ACC112 (cell line): ENCODE results near the gene SSU72.
"Not testable (repeated sequence)": the region's sequence is repeated elsewhere in the genome, so short reads cannot be mapped to it uniquely, and the experiment has no call there.

ENCODE experiments used
- H2AFZ ChIP-seq: fragments of 200-600 bp; sonication (generic); one replicate; pipeline ENCODE4 v1.6.0; 2017; ENCODE audit warnings: antibody characterized with exemption, low read length; ENCODE audit not compliant: unreplicated experiment
- H3K27ac ChIP-seq: fragments of 200-600 bp; sonication (generic); 2 replicates; pipeline ENCODE4 v1.5.1; 2014; ENCODE audit warnings: low read depth, mild to moderate bottlenecking, antibody characterized with exemption, low read length, moderate library complexity
- H3K27me3 ChIP-seq: fragments of 200-600 bp; sonication (generic); 2 replicates; pipeline ENCODE4 v1.6.1; 2014; ENCODE audit warnings: mild to moderate bottlenecking, antibody characterized with exemption, low read length, moderate library complexity, mixed read lengths; ENCODE audit not compliant: insufficient read depth
- H3K36me3 ChIP-seq: fragments of 200-600 bp; sonication (generic); 2 replicates; pipeline ENCODE4 v1.6.1; 2016; ENCODE audit warnings: mild to moderate bottlenecking, antibody characterized with exemption, low read length, moderate library complexity, mixed read lengths; ENCODE audit not compliant: insufficient read depth
- H3K4me1 ChIP-seq: fragments of 200-600 bp; sonication (generic); one replicate; pipeline ENCODE4 v1.6.1; 2016; ENCODE audit warnings: low read length, mixed read lengths; ENCODE audit not compliant: insufficient read depth, unreplicated experiment, control insufficient read depth
- H3K4me3 ChIP-seq: fragments of 200-600 bp; sonication (generic); 2 replicates; pipeline ENCODE4 v1.5.1; 2014; ENCODE audit warnings: mild to moderate bottlenecking, low read depth, low read length
- H3K79me2 ChIP-seq: fragments of 200-600 bp; sonication (generic); one replicate; pipeline ENCODE4 v1.6.0; 2016; ENCODE audit warnings: low read length; ENCODE audit not compliant: control insufficient read depth, unreplicated experiment, insufficient read depth

Gene SSU72

DNA sequence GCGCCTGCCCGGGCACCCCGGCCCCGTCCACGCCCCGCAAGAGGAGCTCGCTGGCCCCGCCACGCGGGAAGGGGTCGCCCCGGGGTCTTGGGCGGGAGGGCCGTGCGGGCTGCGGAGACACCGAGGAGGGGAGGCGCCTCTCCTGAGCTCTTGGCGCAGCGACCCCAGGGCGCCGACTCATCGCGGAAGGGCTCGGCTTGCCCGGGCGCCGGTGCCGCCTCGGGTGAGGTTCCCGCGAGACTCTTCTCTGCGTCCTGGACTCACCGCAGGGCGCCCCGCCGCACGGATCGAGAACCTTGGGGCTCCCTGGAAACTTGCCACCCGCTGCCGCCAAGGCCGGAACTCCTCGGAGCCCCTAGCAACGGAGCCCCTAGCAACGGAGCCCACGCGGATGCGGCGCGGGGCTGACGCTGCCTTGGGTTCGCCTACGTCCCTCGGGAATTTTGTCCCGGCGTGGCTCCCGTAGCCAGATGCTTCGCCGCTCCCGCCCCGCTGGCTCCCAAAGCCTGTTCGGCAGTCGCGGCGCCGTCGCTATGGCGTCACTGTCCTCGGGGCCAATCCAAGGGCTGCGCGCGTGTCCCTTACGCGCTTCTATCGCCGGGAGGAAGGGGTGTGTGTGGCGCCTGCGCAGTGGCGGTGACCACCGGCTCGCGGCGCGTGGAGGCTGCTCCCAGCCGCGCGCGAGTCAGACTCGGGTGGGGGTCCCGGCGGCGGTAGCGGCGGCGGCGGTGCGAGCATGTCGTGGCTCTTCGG, 63.0 kb downstream of the SSU72 start, which contains the start of gene ATAD3A:
Gene ATAD3A (plus strand): TSS at position 630 of the 753 bp plus-strand sequence. CDS start 107 bp downstream, at position 737.
- H3K27me3 ChIP-seq = no peaks in the 10 kb centered on the region
- peak within 1 kb of the TSS; percentile 82 for H2AFZ ChIP-seq
- peaks cover 25% of the 10 kb centered on the region for H3K79me2 ChIP-seq

DNA sequence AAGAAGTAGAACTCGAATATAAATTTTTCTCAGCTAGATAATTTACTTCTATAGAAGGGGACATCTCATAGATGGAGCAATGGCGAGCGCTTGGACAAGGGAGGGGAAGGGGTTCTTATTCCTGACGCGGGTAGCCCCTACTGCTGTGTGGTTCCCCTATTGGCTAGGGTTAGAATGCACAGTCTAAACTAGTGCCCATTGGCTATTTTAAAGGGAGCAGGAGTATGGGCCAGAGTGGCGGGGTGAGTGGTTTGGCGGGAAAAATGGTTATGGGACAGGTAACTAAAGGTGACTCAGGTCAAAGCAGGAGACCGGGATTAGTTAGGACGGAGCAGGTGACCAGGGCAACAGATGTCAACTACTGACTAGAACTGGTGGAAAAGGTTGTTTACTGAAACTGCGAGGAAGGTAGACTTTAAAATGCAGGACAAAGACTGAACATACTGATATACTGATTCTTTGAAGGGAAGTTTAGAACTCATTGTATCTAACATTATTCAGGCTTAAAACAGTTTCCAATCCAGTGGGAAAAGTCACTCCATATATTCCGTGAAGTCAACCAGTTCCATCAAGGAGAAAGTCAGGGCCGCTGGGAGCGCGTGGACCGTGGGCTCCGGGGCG, 63.6 kb downstream of the SSU72 start:
- Histone ChIP-seq H3K27ac (peak overlapping the region; percentile 86), H3K4me1 (no peaks in the 10 kb centered on the region), H2AFZ (peak overlapping the region; percentile 82), H3K36me3 (peaks cover 3% of the 10 kb centered on the region; the same call in 1 of the 2 replicates), H3K27me3 (no peaks in the 10 kb centered on the region), H3K79me2 (peaks cover 25% of the 10 kb centered on the region), H3K4me3 (peak overlapping the region; percentile 90)

More for the DNA sequence above, 63.0 kb downstream of the SSU72 start, which contains the start of gene ATAD3A:
- peak within 1 kb of the TSS; percentile 90 for H3K4me3 ChIP-seq
- H3K36me3 ChIP-seq = peaks cover 3% of the 10 kb centered on the region; the same call in 1 of the 2 replicates
- peak within 1 kb of the TSS; percentile 86 for H3K27ac ChIP-seq
- no peaks in the 10 kb centered on the region for H3K4me1 ChIP-seq

DNA sequence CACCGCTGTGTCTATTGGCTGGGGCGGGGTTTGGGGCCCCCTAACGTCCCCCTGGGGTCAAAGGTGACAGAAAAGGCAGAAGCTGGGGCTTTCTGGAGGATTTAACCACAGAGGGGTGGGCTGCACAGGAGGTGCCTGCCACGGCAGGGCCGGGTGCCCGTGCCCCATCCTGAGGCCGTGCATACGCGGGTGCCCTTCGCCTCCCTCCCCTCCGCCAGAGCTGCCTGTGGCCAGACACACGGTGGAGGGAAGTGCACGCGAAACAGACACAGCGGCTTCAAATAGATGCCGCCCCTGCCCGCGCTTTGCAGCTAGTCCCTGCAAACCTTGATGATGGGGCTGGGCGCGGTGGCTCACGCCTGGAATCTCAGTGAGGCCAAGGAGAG, 65.2 kb downstream of the SSU72 start:
- H3K4me3 ChIP-seq, H3K27ac ChIP-seq, H3K27me3 ChIP-seq, H3K4me1 ChIP-seq, H3K36me3 ChIP-seq, H2AFZ ChIP-seq: not testable (repeated sequence)
- peaks cover 14% of the 10 kb centered on the region for H3K79me2 ChIP-seq

DNA sequence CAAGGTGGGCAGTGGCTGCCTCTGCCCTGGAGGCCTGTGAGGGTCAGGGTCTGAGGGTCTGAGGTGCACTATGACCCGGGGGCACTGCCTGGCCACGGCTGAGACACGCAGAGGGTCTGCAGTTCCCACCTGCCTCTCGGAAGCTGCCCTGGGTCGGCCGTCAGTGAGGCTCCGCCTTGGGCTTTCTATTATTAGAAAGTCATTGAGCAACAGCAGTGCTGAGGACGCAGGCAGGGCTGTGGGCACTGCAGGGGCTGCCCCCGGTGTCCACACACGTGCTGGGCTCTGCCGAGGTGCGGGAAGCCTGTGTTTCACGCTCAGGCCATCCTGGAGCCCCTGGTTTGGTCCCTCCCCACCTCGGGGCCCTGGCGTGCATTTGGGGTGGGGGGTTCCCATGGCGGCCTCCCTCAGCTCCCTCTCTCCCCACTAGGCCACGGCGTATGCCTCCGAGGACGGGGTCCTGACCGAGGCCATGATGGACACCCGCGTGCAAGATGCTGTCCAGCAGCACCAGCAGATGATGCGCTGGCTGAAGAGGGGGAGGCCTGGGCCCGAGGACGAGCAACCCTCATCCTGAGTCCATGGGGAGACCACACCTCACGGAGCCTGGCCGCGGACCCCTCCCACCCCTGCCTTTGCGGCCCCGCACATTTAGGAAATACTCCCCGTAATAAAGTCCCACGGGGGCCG, 65.7 kb downstream of the SSU72 start:
- not testable (repeated sequence) for H3K36me3 ChIP-seq, H3K4me3 ChIP-seq, H3K27me3 ChIP-seq, H3K79me2 ChIP-seq, H2AFZ ChIP-seq, H3K4me1 ChIP-seq, H3K27ac ChIP-seq

DNA sequence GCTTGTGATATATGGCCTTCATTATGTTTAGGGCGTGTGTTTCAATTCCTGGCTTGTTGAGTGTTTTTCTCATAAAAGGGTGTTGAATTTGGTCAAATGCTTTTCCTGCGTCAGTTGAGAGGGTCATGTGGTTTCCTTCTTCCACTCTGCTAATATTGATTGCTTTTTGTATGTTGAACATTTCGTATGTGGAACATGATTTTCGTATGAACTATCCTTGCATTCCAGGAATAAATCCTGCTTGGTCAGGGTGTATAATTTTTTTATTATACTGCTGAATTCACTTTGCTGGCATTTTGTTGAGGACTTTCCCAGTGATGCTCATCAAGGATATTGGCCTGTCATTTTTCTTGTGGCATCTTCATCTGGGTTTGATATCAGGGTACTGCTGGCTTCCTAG, 67.4 kb downstream of the SSU72 start:
- no peak overlapping the region for H3K27ac ChIP-seq
- no peaks in the 10 kb centered on the region for H3K79me2 ChIP-seq
- H2AFZ ChIP-seq = no peak overlapping the region
- no peak overlapping the region for H3K4me3 ChIP-seq
- H3K36me3 ChIP-seq = no peaks in the 10 kb centered on the region
- no peaks in the 10 kb centered on the region for H3K4me1 ChIP-seq
- H3K27me3 ChIP-seq = no peaks in the 10 kb centered on the region

DNA sequence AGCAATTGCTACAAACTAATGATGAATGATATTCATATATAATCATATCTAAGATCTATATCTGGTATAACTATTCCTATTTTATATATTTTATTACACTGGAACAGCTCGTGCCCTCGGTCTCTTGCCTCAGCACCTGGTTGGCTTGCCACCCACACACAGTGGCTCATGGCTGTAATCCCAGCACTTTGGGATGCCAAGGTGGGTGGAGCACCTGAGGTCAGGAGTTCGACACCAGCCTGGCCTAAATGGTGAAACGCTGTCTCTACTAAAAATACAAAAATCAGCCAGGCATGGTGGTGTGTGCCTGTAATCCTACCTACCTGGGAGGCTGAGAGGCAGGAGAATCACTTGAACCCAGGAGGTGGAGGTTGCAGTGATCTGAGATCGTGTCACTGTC, 68.9 kb downstream of the SSU72 start:
- H3K4me1 ChIP-seq, H2AFZ ChIP-seq, H3K4me3 ChIP-seq, H3K27me3 ChIP-seq, H3K79me2 ChIP-seq, H3K36me3 ChIP-seq, H3K27ac ChIP-seq: not testable (repeated sequence)

DNA sequence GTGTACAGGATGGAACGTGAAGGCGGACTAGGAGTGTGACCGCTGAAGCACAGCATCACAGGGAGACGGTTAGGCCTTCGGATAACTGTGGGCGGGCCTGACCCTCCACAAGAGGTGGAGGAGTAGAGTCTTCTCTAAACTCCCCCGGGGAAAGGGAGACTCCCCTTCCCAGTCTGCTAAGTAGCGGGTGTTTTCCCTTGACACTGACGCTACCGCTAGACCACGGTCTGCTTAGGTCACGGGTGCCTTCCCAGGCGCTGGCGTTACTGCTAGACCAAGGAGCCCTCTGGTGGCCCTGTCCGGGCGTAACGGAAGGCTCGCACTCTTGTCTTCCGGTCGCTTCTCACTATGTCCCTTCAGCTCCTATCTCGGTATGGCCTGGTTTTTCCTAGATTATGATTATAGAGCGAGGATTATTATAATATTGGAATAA, 69.3 kb downstream of the SSU72 start:
- H3K27ac ChIP-seq = peak overlapping the region; percentile 24; the same call in 1 of the 2 replicates
- H3K4me3 ChIP-seq, H2AFZ ChIP-seq: not testable (repeated sequence)

DNA sequence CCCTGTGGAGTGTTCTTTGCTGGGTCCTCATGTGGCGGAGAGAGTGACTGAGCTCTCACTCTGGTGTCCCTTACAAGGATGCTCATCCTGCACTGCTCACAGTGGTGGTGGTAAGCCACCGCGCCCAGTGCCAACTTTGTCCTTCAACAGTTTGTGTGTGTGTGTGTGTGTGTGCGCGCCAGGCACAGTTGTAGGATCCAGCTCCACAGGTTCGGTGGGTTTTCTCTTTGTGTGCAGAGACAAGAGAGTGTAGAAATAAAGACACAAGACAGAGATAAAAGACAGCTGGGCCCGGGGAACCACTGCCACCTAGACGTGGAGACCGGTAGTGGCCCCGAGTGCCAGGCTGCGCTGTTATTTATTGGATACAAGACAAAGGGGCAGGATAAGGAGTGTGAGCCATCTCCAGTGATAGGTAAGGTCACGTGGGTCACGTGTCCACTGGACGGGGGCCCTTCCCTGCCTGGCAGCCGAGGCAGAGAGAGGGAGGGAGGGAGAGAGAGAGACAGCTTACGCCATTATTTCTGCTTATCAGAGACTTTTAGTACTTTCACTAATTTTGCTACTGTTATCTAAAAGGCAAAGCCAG, 69.8 kb downstream of the SSU72 start:
- not testable (repeated sequence) for H2AFZ ChIP-seq, H3K36me3 ChIP-seq, H3K79me2 ChIP-seq, H3K27me3 ChIP-seq, H3K4me3 ChIP-seq, H3K4me1 ChIP-seq
- H3K27ac ChIP-seq = peak overlapping the region; percentile 24; the same call in 1 of the 2 replicates

More for the DNA sequence above, 69.3 kb downstream of the SSU72 start:
- H3K4me1 ChIP-seq, H3K79me2 ChIP-seq, H3K36me3 ChIP-seq, H3K27me3 ChIP-seq: not testable (repeated sequence)

DNA sequence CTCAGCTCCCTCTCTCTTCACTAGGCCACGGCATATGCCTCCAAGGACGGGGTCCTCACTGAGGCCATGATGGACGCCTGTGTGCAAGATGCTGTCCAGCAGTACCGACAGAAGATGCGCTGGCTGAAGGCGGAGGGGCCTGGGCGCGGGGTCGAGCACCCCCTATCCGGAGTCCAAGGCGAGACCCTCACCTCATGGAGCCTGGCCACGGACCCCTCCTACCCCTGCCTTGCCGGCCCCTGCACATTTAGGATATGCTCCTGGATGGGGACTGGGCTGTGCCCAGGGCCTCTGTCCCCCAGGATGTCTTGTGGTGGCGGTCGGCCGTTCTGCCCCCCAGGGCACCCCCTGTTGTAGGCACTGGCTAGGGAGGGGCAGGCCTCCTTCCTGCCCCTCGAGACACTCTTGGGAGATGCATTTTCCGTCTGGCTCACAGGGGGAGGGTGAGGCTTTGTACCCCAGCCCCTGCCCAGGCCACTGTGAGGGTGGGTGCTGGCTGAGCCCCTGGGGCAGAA, 79.1 kb downstream of the SSU72 start:
- not testable (repeated sequence) for H3K4me3 ChIP-seq, H3K79me2 ChIP-seq, H2AFZ ChIP-seq, H3K27ac ChIP-seq, H3K27me3 ChIP-seq, H3K4me1 ChIP-seq
- H3K36me3 ChIP-seq = peaks cover 26% of the 10 kb centered on the region

DNA sequence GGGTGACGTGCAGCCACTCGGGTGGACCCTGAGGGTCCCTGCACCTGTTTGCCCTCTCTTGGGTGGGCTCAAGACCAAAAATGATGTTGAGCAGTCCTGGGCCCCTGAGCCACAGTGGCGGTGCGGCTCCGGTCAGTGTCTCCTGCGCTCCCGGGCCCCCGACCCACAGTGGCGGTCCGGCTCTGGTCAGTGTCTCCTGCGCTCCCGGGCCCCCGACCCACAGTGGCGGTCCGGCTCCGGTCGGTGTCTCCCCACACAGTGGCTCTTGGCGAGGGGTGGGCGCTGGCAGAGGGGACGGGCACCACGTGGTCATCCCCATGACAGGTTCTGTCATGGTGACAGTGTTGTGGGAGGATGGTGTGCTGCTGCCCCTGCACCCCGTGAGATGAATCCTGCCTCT, 80.4 kb downstream of the SSU72 start:
- H3K36me3 ChIP-seq = peaks cover 36% of the 10 kb centered on the region
- not testable (repeated sequence) for H3K27ac ChIP-seq, H3K27me3 ChIP-seq, H3K4me3 ChIP-seq, H2AFZ ChIP-seq, H3K4me1 ChIP-seq, H3K79me2 ChIP-seq
